GM19324 (cell line): Measurements from ENCODE around the gene GRM1.

Experiments used
- ATAC-seq: cut with Tn5 transposase; IDR thresholded peaks from one replicate; pipeline ENCODE4 v1.9.1; 2021; ENCODE audit warnings: mild to moderate bottlenecking, moderate library complexity; ENCODE audit not compliant: unreplicated experiment, low FRiP score

The GRM1 gene

DNA sequence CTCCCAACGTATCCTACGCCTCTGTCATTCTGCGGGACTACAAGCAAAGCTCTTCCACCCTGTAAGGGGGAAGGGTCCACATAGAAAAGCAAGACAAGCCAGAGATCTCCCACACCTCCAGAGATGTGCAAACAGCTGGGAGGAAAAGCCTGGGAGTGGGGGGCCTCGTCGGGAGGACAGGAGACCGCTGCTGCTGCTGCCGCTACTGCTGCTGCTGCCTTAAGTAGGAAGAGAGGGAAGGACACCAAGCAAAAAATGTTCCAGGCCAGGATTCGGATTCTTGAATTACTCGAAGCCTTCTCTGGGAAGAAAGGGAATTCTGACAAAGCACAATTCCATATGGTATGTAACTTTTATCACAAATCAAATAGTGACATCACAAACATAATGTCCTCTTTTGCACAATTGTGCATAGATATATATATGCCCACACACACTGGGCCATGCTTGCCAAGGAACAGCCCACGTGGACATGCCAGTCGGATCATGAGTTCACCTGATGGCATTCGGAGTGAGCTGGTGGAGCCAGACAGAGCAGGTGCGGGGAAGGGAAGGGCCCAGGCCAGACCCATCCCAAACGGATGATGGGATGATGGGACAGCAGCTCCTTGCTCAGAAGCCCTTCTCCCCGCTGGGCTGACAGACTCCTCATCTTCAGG, 406.0 kb downstream of the GRM1 start:
- ATAC-seq = no peak

GRCh38 chr6:146441907-146442306, 413.0 kb downstream of the GRM1 start:
- ATAC-seq = no peak

DNA sequence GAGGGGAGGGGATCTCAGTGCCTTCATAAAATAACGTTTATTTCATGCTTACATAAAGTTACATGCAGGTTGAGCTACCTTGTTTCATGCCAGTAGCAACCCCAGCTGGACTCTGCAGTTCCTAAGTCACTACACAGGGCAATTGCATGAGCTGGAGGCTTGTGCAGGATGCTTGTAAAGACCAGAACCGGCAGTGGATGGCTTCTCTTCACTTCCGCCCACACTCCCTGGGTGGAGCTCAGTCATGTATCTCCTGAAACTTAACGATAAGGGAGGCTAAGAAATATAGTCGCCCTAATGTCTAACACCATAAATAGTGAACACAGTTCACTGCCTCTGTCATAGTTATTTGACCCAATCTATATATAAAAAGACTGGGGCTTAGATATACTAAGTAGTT, 415.3 kb downstream of the GRM1 start:
- no peak for ATAC-seq

- no peak for ATAC-seq
Observed at GRCh38 chr6:146445233-146445632, 416.4 kb downstream of the GRM1 start.

DNA sequence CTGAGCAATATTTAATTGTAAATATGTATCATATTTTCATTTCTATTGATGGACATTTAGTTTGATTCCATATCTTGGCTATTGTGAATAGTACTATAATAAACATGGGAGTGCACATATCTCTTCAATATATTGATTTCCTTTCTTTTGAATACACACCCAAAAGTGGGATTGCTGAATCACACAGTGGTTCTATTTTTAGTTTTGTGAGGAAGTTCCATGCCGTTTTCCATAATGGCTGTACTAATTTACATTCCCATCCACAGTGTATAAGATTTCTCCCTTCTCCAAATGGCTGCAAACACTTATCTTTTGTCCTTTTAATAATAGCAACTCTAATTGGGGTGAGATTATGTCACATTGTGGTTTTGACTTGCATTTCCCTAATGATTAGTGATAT, 428.0 kb downstream of the GRM1 start:
- no peak for ATAC-seq

- no peak for ATAC-seq
Observed at GRCh38 chr6:146460941-146461340, 432.1 kb downstream of the GRM1 start.

DNA sequence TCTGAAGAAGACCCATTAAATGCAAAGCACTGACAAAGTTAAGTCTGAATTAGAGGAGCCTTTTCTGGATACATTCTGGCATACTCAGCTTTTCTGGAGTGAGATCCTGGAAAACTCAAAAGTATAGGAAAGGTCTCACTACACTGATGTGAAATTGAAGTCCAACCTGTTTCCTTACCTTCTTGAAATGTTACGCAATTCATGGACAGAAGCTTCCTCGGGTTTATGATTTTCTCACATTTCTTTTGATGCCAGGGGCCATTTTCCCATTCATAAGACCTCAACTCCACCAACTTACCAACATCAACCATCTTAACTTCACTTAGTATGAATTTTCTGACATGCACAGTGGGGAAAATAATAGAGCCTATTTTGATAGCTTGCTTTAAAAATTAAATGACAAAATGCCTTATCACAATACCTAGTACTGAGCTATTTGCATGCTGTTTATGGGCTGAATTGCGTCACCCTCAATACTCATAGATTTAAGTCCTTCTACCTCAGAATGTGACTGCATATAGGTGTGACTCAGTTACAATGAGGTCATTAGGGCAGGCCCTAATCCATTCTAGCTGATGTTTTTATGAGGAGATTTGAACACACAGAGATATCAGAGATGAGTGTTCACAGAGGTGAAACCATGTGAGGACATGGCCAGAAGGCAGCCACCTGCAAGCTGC, 441.4 kb downstream of the GRM1 start:
- ATAC-seq = no peak

GRCh38 chr6:146472918-146473317, 444.1 kb downstream of the GRM1 start:
- ATAC-seq = no peak

GRCh38 chr6:146481527-146481926, 452.7 kb downstream of the GRM1 start:
- no peak for ATAC-seq

DNA sequence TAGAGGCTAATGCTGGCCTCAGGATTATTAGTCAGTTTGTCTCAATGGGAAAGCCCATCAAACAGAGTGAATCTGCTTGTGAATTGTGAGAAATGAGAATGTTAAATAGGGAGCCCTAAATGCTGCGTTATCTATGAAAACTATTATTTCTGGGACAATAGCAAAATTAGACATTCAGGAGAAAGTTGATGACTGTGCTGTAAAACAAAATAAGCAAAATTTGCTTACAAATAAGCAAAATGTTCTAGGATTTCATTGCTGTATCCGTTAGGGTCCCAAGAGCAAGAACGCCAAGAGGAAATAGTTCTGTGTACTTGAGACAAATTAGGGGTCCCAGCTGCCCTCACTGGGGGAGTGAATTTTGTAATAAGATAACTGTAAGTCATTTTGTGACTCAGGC, 455.5 kb downstream of the GRM1 start:
- ATAC-seq = no peak
